Colonic mucosa (tissue), 4 donors: ENCODE results near the gene OPA1. TPM values are rescaled to one million over a fixed set of nuclear protein-coding genes. Genes with fewer than 3 reads are reported as not detected.

Source experiments
- DNase-seq: peaks from one replicate; pipeline ENCODE4 v3.0.0-alpha.2; 2020
- H3K27ac ChIP-seq: fragments of 200-600 bp; one replicate; pipeline ENCODE4 v1.8.0; 2021
- H3K27me3 ChIP-seq: fragments of 200-600 bp; one replicate; pipeline ENCODE4 v1.8.0; 2021
- H3K36me3 ChIP-seq: fragments of 200-600 bp; one replicate; pipeline ENCODE4 v1.8.0; 2021
- H3K4me1 ChIP-seq: fragments of 200-600 bp; one replicate; pipeline ENCODE4 v1.8.0; 2021; ENCODE audit warnings: mild to moderate bottlenecking
- H3K4me3 ChIP-seq: fragments of 200-600 bp; one replicate; pipeline ENCODE4 v1.8.0; 2021
- H3K9ac ChIP-seq, 2 donors: one replicate each; pipeline ENCODE4 v1.7.0; 2013; ENCODE audit warnings: control low read depth in 2 of 2, low read depth in 2 of 2, low read length in 2 of 2
- H3K9me3 ChIP-seq: fragments of 200-600 bp; one replicate; pipeline ENCODE4 v1.8.0; 2021
- CTCF ChIP-seq: fragments of 200-600 bp; IDR thresholded peaks from one replicate; pipeline ENCODE4 v1.8.0; 2022; ENCODE audit warnings: antibody characterized with exemption, mild to moderate bottlenecking
- intact Hi-C: fragments of 100-400 bp; cut with DNase I; formaldehyde crosslinking; loops from one replicate; pipeline ENCODE4 v1.14.1; 2022
- total RNA-seq, 2 donors: library from RNA; stranded (reverse); fragmentation: NEBNext Ultra II Directional in 1 of 2; extraction: Animal tissue kit (Norgen Biotek cat#: 25700) in 1 of 2; gene quantifications; one replicate each; pipeline ENCODE4 v1.2.1, GENCODE V29; 2021
- donor health status: healthy.
- donor health status: DM: no; HTN: no; CAD: no.
- donor health status: DM: no; HTN: no; CAD: no.

Gene OPA1
- total RNA-seq, 2 donors from 2014 or later = 76.9 to 93.0 TPM

DNA sequence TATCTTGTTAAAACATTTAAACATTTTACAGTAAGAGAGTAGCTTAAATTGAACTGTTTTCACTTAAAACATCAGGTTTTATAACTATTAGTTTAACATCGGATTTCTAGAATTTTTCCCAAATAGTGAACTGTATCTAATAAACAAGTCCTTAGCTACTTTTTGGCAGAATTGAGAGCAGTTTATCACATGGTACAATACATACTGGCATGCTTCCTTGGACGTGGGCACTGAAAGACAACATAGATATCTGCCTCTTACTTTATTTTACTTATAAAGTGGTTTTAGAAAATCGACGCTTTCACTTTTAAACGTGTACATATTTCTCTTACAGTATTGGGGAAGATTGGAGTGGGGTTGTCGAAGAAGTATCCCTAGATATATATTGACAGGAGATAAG is 52.8 kb downstream of the OPA1 start:
- no peak for TF ChIP-seq CTCF
- no peak overlapping the region for H3K9ac ChIP-seq
- intact Hi-C loops = no loop called here

GRCh38 chr3:193648542-193649076 is 55.6 kb downstream of the OPA1 start:
- no peak overlapping the region for H3K27ac ChIP-seq
- no peaks in the 10 kb centered on the region for H3K9me3 ChIP-seq
- H3K4me1 ChIP-seq = no peaks in the 10 kb centered on the region
- no peak overlapping the region for H3K9ac ChIP-seq
- no peak overlapping the region for H3K4me3 ChIP-seq
- H3K36me3 ChIP-seq = no peaks in the 10 kb centered on the region
- no peaks in the 10 kb centered on the region for H3K27me3 ChIP-seq
- no peak for DNase-seq
- intact Hi-C loops = no loop called here
- no peak for TF ChIP-seq CTCF

More for the DNA sequence above, 52.8 kb downstream of the OPA1 start:
- Histone ChIP-seq H3K36me3 (no peaks in the 10 kb centered on the region), H3K4me3 (no peak overlapping the region), H3K4me1 (no peaks in the 10 kb centered on the region), H3K27ac (no peak overlapping the region), H3K27me3 (no peaks in the 10 kb centered on the region), H3K9me3 (no peaks in the 10 kb centered on the region)
- no peak for DNase-seq

DNA sequence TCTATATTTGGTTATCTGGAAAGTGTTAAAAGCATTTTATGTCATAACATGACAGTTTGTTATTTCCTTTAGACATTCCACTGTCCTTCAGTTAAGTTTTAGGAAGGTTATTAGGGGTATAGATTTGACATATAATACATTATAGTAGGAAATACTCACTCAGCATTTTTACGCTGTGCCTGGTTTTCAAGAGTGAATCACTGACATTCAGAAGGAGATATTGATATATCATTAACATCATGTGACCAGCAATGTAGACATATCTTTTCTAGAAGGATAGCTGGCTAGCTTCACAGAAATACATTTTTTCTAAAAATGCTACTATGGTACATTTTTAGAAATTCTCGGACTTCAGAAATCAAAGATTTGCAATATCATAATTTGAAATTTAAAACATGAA is 57.6 kb downstream of the OPA1 start:
- H3K27ac ChIP-seq = no peak overlapping the region
- H3K9me3 ChIP-seq = no peaks in the 10 kb centered on the region
- H3K9ac ChIP-seq = no peak overlapping the region
- TF ChIP-seq CTCF = no peak
- H3K4me3 ChIP-seq = no peak overlapping the region
- no peaks in the 10 kb centered on the region for H3K36me3 ChIP-seq
- no peak for DNase-seq
- H3K27me3 ChIP-seq = no peaks in the 10 kb centered on the region
- H3K4me1 ChIP-seq = no peaks in the 10 kb centered on the region
- intact Hi-C loops = no loop called here

DNA sequence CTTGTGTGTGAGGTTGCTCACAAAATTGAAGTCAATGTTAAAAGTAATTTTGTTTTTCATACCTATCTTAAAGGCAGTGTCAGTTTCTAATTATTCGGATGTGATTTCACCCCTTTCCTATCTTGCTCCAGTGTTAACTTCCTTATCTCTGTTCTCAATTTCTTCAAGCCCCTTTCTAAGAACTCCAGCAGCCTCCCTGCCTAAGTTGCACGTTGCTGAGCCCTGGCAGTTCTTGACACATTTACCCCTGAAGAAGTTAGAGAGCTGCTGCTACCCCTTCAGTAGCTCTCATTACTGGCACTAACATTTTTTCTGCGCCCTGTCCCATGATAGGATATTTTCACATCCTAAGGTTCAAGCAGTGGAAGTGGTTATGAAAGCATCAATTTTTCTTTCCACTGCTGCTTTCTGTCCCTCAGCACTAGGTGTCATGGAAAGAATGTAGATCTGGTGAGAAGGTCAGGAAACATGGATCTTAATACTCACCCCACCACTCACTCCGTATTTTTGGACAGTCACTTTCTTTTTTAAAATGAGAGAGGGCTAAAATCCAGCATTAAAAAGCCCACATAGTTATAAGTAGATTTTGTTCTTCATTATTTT is 62.9 kb downstream of the OPA1 start:
- Histone ChIP-seq H3K4me3 (no peak overlapping the region), H3K9ac (no peak overlapping the region), H3K27me3 (no peaks in the 10 kb centered on the region), H3K27ac (no peak overlapping the region), H3K9me3 (no peaks in the 10 kb centered on the region), H3K4me1 (no peaks in the 10 kb centered on the region), H3K36me3 (peaks cover 12% of the 10 kb centered on the region)
- intact Hi-C loops = no loop called here
- no peak for TF ChIP-seq CTCF
- DNase-seq = no peak

DNA sequence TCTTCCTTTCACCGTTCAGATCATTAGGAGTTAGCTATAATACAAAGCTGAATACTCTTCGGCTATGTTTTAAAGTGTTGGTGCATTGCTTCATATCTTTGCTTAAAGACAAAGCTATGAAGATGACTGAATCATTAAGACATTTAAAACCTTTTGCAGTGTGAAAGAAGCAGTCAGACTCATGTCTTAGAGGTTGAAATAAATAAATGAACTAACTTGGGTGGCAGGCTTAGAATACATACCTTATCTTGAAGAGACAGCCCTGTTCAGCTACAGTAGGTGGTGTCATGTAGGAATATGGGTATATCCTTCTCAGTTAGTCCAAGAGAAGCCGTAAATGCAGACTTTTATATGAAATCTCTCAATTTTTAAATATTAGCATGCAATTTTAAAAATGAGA is 63.4 kb downstream of the OPA1 start:
- intact Hi-C loops = no loop called here
- no peak for TF ChIP-seq CTCF
- Histone ChIP-seq H3K9me3 (no peaks in the 10 kb centered on the region), H3K27ac (no peak overlapping the region), H3K9ac (no peak overlapping the region), H3K36me3 (peaks cover 12% of the 10 kb centered on the region), H3K4me1 (no peaks in the 10 kb centered on the region), H3K4me3 (no peak overlapping the region), H3K27me3 (no peaks in the 10 kb centered on the region)
- no peak for DNase-seq
